ENCODE data around the gene CHAF1B.
"Not testable (repeated sequence)": the region's sequence is repeated elsewhere in the genome, so short reads cannot be mapped to it uniquely, and the experiment has no call there.

Gene CHAF1B

GRCh38 chr21:36381841-36382589 is 3.2 kb upstream of the CHAF1B start:
- Histone ChIP-seq H4K20me1 (ENCODE audit: low read depth, low read length) (no peaks in the 10 kb centered on the region), H3K9me3 (ENCODE audit: insufficient read depth, low read length) (no peaks in the 10 kb centered on the region), H3K4me3 (ENCODE audit: insufficient read depth, low read length, poor library complexity, severe bottlenecking) (no peak overlapping the region), H3K36me3 (ENCODE audit: low read length) (no peaks in the 10 kb centered on the region), H3K27me3 (ENCODE audit: low read length) (no peaks in the 10 kb centered on the region), H3F3A (ENCODE audit: insufficient read depth) (no peaks in the 10 kb centered on the region), H3K79me2 (ENCODE audit: insufficient read depth, low read length) (peaks cover 6% of the 10 kb centered on the region; the same call in 1 of the 2 replicates), H3K4me2 (ENCODE audit: low read depth, low read length, poor library complexity, severe bottlenecking) (no peak overlapping the region), H3K27ac (ENCODE audit: low read depth, low read length) (no peak overlapping the region), H3K9me2 (replicated peaks; ENCODE audit: insufficient read depth, low read length) (no peaks in the 10 kb centered on the region), H3K9ac (ENCODE audit: low read length) (no peak overlapping the region), H2AFZ (ENCODE audit: low read depth, low read length, severe bottlenecking) (no peak overlapping the region)
- TF ChIP-seq EZH2phosphoT487 (conservative IDR thresholded peaks at IDR 0.05; ENCODE audit: low read length): no peak
- TF ChIP-seq, protein P1, sequence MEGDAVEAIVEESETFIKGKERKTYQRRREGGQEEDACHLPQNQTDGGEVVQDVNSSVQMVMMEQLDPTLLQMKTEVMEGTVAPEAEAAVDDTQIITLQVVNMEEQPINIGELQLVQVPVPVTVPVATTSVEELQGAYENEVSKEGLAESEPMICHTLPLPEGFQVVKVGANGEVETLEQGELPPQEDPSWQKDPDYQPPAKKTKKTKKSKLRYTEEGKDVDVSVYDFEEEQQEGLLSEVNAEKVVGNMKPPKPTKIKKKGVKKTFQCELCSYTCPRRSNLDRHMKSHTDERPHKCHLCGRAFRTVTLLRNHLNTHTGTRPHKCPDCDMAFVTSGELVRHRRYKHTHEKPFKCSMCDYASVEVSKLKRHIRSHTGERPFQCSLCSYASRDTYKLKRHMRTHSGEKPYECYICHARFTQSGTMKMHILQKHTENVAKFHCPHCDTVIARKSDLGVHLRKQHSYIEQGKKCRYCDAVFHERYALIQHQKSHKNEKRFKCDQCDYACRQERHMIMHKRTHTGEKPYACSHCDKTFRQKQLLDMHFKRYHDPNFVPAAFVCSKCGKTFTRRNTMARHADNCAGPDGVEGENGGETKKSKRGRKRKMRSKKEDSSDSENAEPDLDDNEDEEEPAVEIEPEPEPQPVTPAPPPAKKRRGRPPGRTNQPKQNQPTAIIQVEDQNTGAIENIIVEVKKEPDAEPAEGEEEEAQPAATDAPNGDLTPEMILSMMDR (IDR thresholded peaks at IDR 0.05; ENCODE audit: insufficient read depth, low read length, poor library complexity, severe bottlenecking): no peak

- H3K9me3 ChIP-seq (ENCODE audit: insufficient read depth, low read length); H3F3A ChIP-seq (ENCODE audit: insufficient read depth); H3K36me3 ChIP-seq (ENCODE audit: low read length); H4K20me1 ChIP-seq (ENCODE audit: low read depth, low read length); H2AFZ ChIP-seq (ENCODE audit: low read depth, low read length, severe bottlenecking); H3K4me2 ChIP-seq (ENCODE audit: low read depth, low read length, poor library complexity, severe bottlenecking); H3K9ac ChIP-seq (ENCODE audit: low read length); H3K79me2 ChIP-seq (ENCODE audit: insufficient read depth, low read length); H3K27ac ChIP-seq (ENCODE audit: low read depth, low read length); H3K4me3 ChIP-seq (ENCODE audit: insufficient read depth, low read length, poor library complexity, severe bottlenecking); H3K9me2 ChIP-seq (replicated peaks; ENCODE audit: insufficient read depth, low read length); H3K27me3 ChIP-seq (ENCODE audit: low read length): not testable (repeated sequence)
Measured at GRCh38 chr21:36382722-36383121, 2.5 kb upstream of the CHAF1B start.

DNA sequence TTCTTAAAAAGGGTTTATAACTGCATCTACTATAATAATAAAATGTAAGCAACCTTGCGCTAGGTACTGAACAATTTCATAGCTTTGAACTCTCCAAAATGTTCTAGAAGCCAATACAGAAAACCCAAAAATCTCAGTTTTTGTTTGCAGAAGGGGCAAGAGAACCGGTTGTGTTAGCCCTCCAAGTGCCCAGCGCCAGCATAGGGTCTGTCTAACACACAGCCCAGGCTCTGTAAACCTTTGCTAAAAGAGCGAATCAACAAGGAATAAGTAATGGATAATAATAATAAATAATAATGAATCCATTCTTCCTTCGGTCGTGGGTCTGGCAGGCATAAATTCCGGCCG is 333 bp upstream of the CHAF1B start:
- no peaks in the 10 kb centered on the region for H3K9me3 ChIP-seq (ENCODE audit: insufficient read depth, low read length)
- no peaks in the 10 kb centered on the region for H3F3A ChIP-seq (ENCODE audit: insufficient read depth)
- H3K79me2 ChIP-seq (ENCODE audit: insufficient read depth, low read length): peaks cover 6% of the 10 kb centered on the region; the same call in 1 of the 2 replicates
- no peaks in the 10 kb centered on the region for H4K20me1 ChIP-seq (ENCODE audit: low read depth, low read length)
- TF ChIP-seq, protein P1 (IDR thresholded peaks at IDR 0.05; ENCODE audit: insufficient read depth, low read length, poor library complexity, severe bottlenecking): no peak
- TF ChIP-seq EZH2phosphoT487 (conservative IDR thresholded peaks at IDR 0.05; ENCODE audit: low read length): no peak
- H3K4me2 ChIP-seq (ENCODE audit: low read depth, low read length, poor library complexity, severe bottlenecking): peak overlapping the region; percentile 78
- H3K36me3 ChIP-seq (ENCODE audit: low read length): no peaks in the 10 kb centered on the region
- no peak overlapping the region; the same call in 1 of the 2 replicates for H3K9ac ChIP-seq (ENCODE audit: low read length)
- H3K4me3 ChIP-seq (ENCODE audit: insufficient read depth, low read length, poor library complexity, severe bottlenecking): peak overlapping the region; percentile 93
- no peaks in the 10 kb centered on the region for H3K9me2 ChIP-seq (replicated peaks; ENCODE audit: insufficient read depth, low read length)
- H2AFZ ChIP-seq (ENCODE audit: low read depth, low read length, severe bottlenecking): peak overlapping the region; percentile 81
- no peaks in the 10 kb centered on the region for H3K27me3 ChIP-seq (ENCODE audit: low read length)
- H3K27ac ChIP-seq (ENCODE audit: low read depth, low read length): no peak overlapping the region

GRCh38 chr21:36386031-36386642 is 945 bp downstream of the CHAF1B start:
- Histone ChIP-seq H3K79me2 (ENCODE audit: insufficient read depth, low read length) (peaks cover 6% of the 10 kb centered on the region; the same call in 1 of the 2 replicates), H3K9me2 (replicated peaks; ENCODE audit: insufficient read depth, low read length) (no peaks in the 10 kb centered on the region), H4K20me1 (ENCODE audit: low read depth, low read length) (no peaks in the 10 kb centered on the region), H3K9me3 (ENCODE audit: insufficient read depth, low read length) (no peaks in the 10 kb centered on the region), H3K36me3 (ENCODE audit: low read length) (no peaks in the 10 kb centered on the region), H3K27me3 (ENCODE audit: low read length) (no peaks in the 10 kb centered on the region), H3K27ac (ENCODE audit: low read depth, low read length) (peak overlapping the region; percentile 48; the same call in 1 of the 2 replicates), H3K4me2 (ENCODE audit: low read depth, low read length, poor library complexity, severe bottlenecking) (peak overlapping the region; percentile 78), H3F3A (ENCODE audit: insufficient read depth) (no peaks in the 10 kb centered on the region), H3K9ac (ENCODE audit: low read length) (peak overlapping the region; percentile 94), H3K4me3 (ENCODE audit: insufficient read depth, low read length, poor library complexity, severe bottlenecking) (peak overlapping the region; percentile 93), H2AFZ (ENCODE audit: low read depth, low read length, severe bottlenecking) (peak overlapping the region; percentile 81)
- TF ChIP-seq EZH2phosphoT487 (conservative IDR thresholded peaks at IDR 0.05; ENCODE audit: low read length): no peak
- TF ChIP-seq, protein P1 (IDR thresholded peaks at IDR 0.05; ENCODE audit: insufficient read depth, low read length, poor library complexity, severe bottlenecking): no peak
